GM10847 (cell line): ENCODE measurements around the gene AGRN.

Source experiments
- POLR2A ChIP-seq: IDR thresholded peaks from 2 replicates; pipeline ENCODE4 v1.6.1; 2011; ENCODE audit not compliant: insufficient read length; ENCODE audit errors: extremely low read depth

The AGRN gene

GRCh38 chr1:1051127-1051810 lies 31.3 kb downstream of the AGRN start:
- no peak for TF ChIP-seq POLR2A

DNA sequence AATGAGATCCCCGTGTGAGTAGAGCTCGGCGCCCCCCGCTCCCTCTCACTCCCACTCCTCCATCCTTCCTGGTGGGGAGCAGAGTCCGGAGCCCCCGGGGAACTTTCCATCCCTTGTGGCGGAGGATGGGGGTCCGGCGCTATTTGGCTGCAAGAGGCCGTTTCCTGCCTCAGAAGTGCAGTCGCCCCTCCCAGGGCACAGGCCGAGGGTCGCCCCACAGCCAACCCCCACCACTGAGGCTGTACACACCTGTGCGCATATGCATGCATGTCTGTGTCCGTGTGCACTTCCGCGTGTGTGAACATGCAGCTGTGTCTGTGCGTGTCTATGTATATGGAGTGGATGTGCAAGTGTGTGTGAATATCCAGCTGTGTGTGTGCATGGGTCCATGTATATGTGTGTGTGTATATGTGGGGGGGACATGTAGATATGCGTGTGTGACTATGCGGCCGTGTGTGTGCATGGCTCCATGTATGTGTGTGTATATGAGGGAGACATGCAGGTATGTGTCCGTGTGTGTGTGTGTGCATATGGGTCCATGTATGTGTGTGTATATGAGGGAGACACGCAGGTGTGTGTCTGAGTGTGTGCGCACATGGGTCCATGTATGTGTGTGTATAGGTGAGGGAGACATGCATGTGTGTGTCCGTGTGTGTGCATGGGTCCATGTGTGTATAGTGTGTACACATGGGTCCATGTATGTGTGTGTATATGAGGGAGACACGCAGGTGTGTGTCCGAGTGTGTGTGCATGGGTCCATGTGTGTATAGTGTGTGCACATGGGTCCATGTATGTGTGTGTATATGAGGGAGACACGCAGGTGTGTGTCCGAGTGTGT lies 32.3 kb downstream of the AGRN start:
- TF ChIP-seq POLR2A = no peak

DNA sequence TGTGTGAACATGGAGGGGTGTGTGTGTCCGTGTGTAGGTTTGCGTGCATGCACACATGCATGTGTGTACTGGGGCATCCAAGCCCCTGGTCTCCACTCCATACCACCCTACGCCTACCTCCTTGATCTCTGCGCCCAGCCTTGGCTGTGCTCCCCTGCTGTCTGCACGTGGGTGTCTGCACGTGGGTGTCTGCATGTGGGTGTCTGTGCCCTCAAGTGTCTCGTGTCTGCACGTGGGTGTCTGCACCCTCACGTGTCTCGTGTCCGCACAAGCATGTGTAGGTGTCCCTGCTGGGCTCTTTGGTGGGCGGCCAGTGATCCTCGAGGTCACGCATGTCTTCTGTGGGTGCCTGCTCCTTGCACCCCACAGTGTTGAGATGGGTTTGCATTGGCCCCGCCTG lies 33.1 kb downstream of the AGRN start:
- TF ChIP-seq POLR2A = no peak

GRCh38 chr1:1053682-1054081 lies 33.8 kb downstream of the AGRN start:
- TF ChIP-seq POLR2A = no peak

- TF ChIP-seq POLR2A = no peak
Observed at GRCh38 chr1:1054099-1054700, 34.3 kb downstream of the AGRN start.

DNA sequence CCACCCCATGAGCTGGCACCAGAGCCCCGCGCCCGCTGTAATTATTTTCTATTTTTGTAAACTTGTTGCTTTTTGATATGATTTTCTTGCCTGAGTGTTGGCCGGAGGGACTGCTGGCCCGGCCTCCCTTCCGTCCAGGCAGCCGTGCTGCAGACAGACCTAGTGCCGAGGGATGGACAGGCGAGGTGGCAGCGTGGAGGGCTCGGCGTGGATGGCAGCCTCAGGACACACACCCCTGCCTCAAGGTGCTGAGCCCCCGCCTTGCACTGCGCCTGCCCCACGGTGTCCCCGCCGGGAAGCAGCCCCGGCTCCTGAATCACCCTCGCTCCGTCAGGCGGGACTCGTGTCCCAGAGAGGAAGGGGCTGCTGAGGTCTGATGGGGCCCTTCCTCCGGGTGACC lies 35.1 kb downstream of the AGRN start:
- TF ChIP-seq POLR2A = no peak

GRCh38 chr1:1055841-1056736 lies 36.2 kb downstream of the AGRN start:
- no peak for TF ChIP-seq POLR2A

DNA sequence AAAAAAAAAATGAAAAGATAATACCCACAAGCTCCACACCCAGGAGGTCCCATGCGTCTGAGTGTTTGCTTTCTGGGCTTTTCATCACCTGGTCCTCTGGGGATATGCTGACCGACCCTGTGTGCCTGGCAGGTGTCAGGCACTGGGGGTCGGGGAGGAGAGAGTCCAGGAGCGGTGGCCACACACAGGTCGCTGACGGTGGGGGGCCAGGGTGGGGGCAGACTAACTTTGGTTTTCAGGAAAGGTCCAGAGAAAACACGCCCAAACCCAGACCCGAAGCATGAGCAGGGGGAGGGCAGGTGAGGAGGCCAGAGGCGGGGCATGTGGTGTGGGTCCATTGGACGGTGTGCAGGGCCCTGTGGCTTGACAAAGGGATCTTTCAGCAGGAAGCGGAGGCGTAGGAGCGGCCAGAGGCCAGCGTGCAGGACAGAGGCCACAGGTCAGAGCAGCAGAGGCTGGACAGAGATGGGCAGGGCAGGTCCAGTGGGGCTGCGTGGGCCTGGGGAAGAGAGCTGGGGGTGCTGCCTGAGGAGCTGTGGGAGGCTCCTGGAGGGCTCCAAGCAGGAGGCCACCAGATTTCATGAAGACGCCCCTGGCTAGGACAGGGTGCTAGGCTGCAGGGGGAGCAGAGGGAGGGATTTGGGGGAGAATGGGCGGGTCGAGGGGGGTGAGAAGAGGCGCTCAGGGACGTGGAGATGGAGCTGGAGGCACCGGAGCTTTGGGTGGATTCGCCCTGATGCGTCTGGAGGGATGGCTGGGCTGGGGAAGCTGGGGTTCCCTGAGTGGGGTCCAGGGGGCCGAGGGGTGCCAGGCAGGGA lies 38.4 kb downstream of the AGRN start:
- no peak for TF ChIP-seq POLR2A

- no peak for TF ChIP-seq POLR2A
Observed at GRCh38 chr1:1058921-1059493, 39.1 kb downstream of the AGRN start.

- TF ChIP-seq POLR2A = peak; percentile 44
Observed at GRCh38 chr1:1059494-1060280, 39.8 kb downstream of the AGRN start.

DNA sequence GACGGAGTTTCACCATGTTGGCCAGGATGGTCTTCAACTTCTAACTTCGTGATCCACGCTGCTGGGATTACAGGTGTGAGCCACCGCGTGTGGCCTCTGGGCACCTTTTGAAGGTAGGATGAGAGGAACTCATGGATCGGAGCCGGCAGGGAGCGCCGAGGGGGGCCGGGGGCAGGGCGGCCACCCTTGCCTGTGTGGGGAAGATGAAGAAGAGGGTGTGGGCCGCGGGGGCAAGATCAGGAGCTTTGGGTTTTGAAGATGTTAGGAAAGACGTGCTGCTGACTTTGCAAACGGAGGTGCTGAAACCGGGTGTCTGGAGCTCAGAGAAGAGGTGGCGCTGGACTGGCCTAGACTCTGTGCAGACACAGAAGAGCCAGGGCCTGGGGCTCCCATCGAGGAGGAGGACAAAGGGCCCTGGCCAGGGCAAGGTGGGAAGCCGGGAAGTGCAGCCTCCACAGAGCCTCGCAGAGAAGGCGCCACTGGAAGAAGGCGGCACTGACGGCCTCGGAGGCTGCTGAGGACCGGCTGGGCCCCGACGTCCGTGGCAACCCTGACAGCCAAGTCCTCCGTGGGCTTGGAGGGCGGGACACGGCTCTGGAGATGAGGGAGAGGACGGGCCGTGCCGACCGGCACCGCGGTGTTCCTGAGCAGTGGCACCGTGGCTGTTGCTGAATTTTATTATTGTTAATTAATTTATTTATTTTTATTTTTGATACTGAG lies 40.5 kb downstream of the AGRN start:
- TF ChIP-seq POLR2A = no peak

- no peak for TF ChIP-seq POLR2A
Observed at GRCh38 chr1:1061682-1062345, 41.9 kb downstream of the AGRN start.
